Right lobe of liver (tissue), 6 donors: Measurements from ENCODE around the gene EGFLAM. TPM values are rescaled to one million over a fixed set of nuclear protein-coding genes. Genes with fewer than 3 reads are reported as not detected.

Experiments
- ATAC-seq, 4 donors: fragments of 200-7000 bp; cut with Tn5 transposase; one replicate each; pipeline ENCODE4 v1.9.1; 2020; ENCODE audit warnings: mild to moderate bottlenecking in 4 of 4, moderate library complexity in 4 of 4
- DNase-seq, 3 donors: peaks; one replicate each; pipeline ENCODE4 v3.0.0-alpha.2; 2020
- H3K27ac ChIP-seq, 3 donors: fragments of 200-600 bp; one replicate each; pipeline ENCODE4 v1.8.0; 2022
- H3K27me3 ChIP-seq, 2 donors: fragments of 200-600 bp; one replicate each; pipeline ENCODE4 v1.8.0; 2022
- H3K36me3 ChIP-seq, 4 donors: fragments of 200-600 bp; sonication (generic) in 1 of 4; one replicate each; pipeline versions ENCODE4 v1.5.1 to v1.8.0; 2017 to 2022; ENCODE audit warnings: control low read depth in 1 of 4
- H3K4me1 ChIP-seq, 4 donors: fragments of 200-600 bp; sonication (generic) in 1 of 4; one replicate each; pipeline versions ENCODE4 v1.5.1 to v1.8.0; 2017 to 2022; ENCODE audit warnings: control low read depth in 1 of 4
- H3K4me3 ChIP-seq, 3 donors: fragments of 200-600 bp; one replicate each; pipeline ENCODE4 v1.8.0; 2022
- H3K9me3 ChIP-seq, 4 donors: fragments of 200-600 bp; sonication (generic) in 1 of 4; one replicate each; pipeline versions ENCODE4 v1.5.1 to v1.8.0; 2017 to 2022; ENCODE audit warnings: control low read depth in 1 of 4
- POLR2A ChIP-seq: fragments of 450-650 bp; IDR thresholded peaks from one replicate; pipeline ENCODE4 v1.6.1; 2017; ENCODE audit warnings: antibody characterized with exemption, mild to moderate bottlenecking
- WGBS: methylation state at CpG from one replicate; pipeline ENCODE4 v1.1.6; 2018; ENCODE audit warnings: low coverage, low lambda C conversion rate; ENCODE audit not compliant: insufficient coverage; ENCODE audit errors: missing lambda C conversion rate; 5-methylcytosine and 5-hydroxymethylcytosine counted together
- intact Hi-C, 2 donors: fragments of 100-400 bp; cut with DNase I; formaldehyde crosslinking; loops; one replicate each; pipeline versions ENCODE4 v1.11.2 to v1.14.1; 2022
- total RNA-seq, 6 experiments: library from RNA; depleted of rRNA in 2 of 6; stranded (reverse); fragments of >200 nt in 2 of 6; fragmentation: NEBNext Ultra II Directional in 3 of 6; extraction: Animal tissue kit (Norgen Biotek cat#: 25700) in 3 of 6; gene quantifications; one replicate each; pipeline versions ENCODE4 v1.1.0 to v1.2.4, GENCODE V29; 2016 to 2023
- TF ChIP-seq, protein P1 (sequence below), 4 donors: fragments of 200-600 bp in 3 of 4; fragments of 450-650 bp in 1 of 4; IDR thresholded peaks; one replicate each; pipeline versions ENCODE4 v1.5.1 to v1.8.0; 2016 to 2022; ENCODE audit warnings: antibody characterized with exemption in 4 of 4, mild to moderate bottlenecking in 2 of 4
- donor health status: DM: no; HTN: yes; CAD: no.
- donor health status: DM: no; HTN: no; CAD: no.
- donor health status: DM: no; HTN: no; CAD: no.
- donor health status: DM: no; HTN: yes; CAD: no.
- donor health status: DM: no; HTN: yes; CAD: no.

EGFLAM gene
- total RNA-seq, 6 experiments from 2014 or later, result 0.50 to 6.2 (median 2.3) TPM

- WGBS, result 89% methylated on average over 6 of the region's 6 CpGs
- intact Hi-C loops, result no loop called here
- Histone ChIP-seq H3K27ac (no peak overlapping the region), H3K9me3 (no peaks in the 10 kb centered on the region), H3K36me3 (no peaks in the 10 kb centered on the region), H3K27me3 (no peaks in the 10 kb centered on the region), H3K4me1 (no peaks in the 10 kb centered on the region), H3K4me3 (no peak overlapping the region)
- TF ChIP-seq, protein P1, sequence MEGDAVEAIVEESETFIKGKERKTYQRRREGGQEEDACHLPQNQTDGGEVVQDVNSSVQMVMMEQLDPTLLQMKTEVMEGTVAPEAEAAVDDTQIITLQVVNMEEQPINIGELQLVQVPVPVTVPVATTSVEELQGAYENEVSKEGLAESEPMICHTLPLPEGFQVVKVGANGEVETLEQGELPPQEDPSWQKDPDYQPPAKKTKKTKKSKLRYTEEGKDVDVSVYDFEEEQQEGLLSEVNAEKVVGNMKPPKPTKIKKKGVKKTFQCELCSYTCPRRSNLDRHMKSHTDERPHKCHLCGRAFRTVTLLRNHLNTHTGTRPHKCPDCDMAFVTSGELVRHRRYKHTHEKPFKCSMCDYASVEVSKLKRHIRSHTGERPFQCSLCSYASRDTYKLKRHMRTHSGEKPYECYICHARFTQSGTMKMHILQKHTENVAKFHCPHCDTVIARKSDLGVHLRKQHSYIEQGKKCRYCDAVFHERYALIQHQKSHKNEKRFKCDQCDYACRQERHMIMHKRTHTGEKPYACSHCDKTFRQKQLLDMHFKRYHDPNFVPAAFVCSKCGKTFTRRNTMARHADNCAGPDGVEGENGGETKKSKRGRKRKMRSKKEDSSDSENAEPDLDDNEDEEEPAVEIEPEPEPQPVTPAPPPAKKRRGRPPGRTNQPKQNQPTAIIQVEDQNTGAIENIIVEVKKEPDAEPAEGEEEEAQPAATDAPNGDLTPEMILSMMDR (IDR thresholded peaks at IDR 0.05), result no peak
- no peak for TF ChIP-seq POLR2A
- no peak for DNase-seq
- no peak for ATAC-seq
Measured at GRCh38 chr5:38347040-38347763, 88.8 kb downstream of the EGFLAM start.

DNA sequence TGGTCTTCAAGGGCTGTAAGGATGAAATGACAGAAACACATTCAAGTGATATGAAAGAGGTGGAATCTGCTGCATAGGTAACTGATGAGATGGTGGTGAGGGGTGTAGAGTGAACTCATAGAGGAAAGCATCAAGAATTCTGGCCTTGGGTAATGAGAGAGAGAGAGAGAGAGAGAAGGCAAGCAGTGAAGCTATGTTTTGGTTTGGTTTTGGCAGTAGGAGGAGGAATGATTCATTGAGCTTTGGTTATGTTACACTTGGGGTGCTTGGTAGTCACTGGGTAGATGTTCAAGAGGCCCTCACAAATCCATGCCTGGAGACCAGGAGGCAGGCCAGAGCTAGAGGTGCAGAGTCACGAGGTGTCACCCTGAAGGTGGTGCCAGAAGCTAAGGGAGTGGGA, 89.5 kb downstream of the EGFLAM start:
- intact Hi-C loops, result no loop called here
- H3K9me3 ChIP-seq, result no peaks in the 10 kb centered on the region
- WGBS, result 50% methylated on average over 1 of the region's 1 CpG
- no peaks in the 10 kb centered on the region for H3K36me3 ChIP-seq
- H3K4me3 ChIP-seq, result no peak overlapping the region
- H3K27ac ChIP-seq, result no peak overlapping the region
- no peak for DNase-seq
- H3K4me1 ChIP-seq, result no peaks in the 10 kb centered on the region
- no peak for ATAC-seq
- no peaks in the 10 kb centered on the region for H3K27me3 ChIP-seq
- TF ChIP-seq, protein P1 (IDR thresholded peaks at IDR 0.05), result no peak
- TF ChIP-seq POLR2A, result no peak

- Histone ChIP-seq H3K27ac (no peak overlapping the region), H3K4me3 (no peak overlapping the region), H3K27me3 (no peaks in the 10 kb centered on the region), H3K36me3 (no peaks in the 10 kb centered on the region), H3K9me3 (no peaks in the 10 kb centered on the region), H3K4me1 (no peaks in the 10 kb centered on the region)
- DNase-seq (no peak), ATAC-seq (no peak)
- TF ChIP-seq POLR2A, result no peak
- TF ChIP-seq, protein P1 (IDR thresholded peaks at IDR 0.05), result no peak
- 85% methylated on average over 10 of the region's 11 CpGs for WGBS
- intact Hi-C loops, result no loop called here
Measured at GRCh38 chr5:38360323-38361061, 102.1 kb downstream of the EGFLAM start.

DNA sequence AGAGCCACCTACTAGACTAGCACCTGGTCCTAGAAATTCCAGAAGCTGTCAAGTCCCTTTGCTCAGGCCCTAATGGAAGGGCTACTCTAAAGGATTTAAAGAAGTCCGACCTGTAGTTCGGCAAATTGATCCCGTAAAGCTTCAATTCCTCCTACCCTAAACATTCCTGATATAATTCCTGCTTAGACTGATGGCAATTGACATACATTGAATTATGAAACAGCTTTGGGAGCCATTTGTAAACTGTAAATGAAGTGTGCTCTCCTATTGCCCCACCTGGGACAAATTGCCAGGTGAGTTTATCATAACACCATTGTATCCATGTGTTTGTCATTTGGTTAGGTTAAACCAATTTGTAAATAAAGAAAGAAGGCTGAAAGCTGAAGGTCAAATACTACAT, 104.4 kb downstream of the EGFLAM start:
- ATAC-seq (no peak), DNase-seq (no peak)
- Histone ChIP-seq H3K27ac (no peak overlapping the region), H3K36me3 (no peaks in the 10 kb centered on the region), H3K4me3 (no peak overlapping the region), H3K4me1 (no peaks in the 10 kb centered on the region), H3K27me3 (no peaks in the 10 kb centered on the region), H3K9me3 (no peaks in the 10 kb centered on the region)
- intact Hi-C loops, result no loop called here
- WGBS, result 90% methylated on average over 3 of the region's 3 CpGs
- TF ChIP-seq, protein P1 (IDR thresholded peaks at IDR 0.05), result no peak
- TF ChIP-seq POLR2A, result no peak
